Activated CD8-positive, alpha-beta memory T cell treated with anti-CD3 and anti-CD28 coated beads for 24 hours (primary cell): ENCODE measurements around the gene NKX6-2.
"Not testable (repeated sequence)": the region's sequence is repeated elsewhere in the genome, so short reads cannot be mapped to it uniquely, and the experiment has no call there.

ENCODE experiments used
- DNase-seq: peaks from one replicate; pipeline ENCODE4 v3.0.0-alpha.2; 2020

NKX6-2 gene

GRCh38 chr10:132785723-132786475 is at the start of gene NKX6-2:
TSS of gene NKX6-2 (minus strand) at chr10:132786147. CDS start at chr10:132785948, 199 bp downstream.
- DNase-seq = no peak

GRCh38 chr10:132834891-132835847 is 49.2 kb upstream of the NKX6-2 start:
- no peak for DNase-seq

GRCh38 chr10:132834311-132834761 is 48.4 kb upstream of the NKX6-2 start:
- DNase-seq = no peak

- DNase-seq = no peak
These were observed 47.6 kb upstream of the NKX6-2 start for GRCh38 chr10:132833421-132834111.

- DNase-seq = no peak
These were observed 46.4 kb upstream of the NKX6-2 start for GRCh38 chr10:132832186-132832969.

- DNase-seq = no peak
These were observed 43.5 kb upstream of the NKX6-2 start for GRCh38 chr10:132829403-132829802.

- DNase-seq = no peak
These were observed 42.7 kb upstream of the NKX6-2 start for GRCh38 chr10:132828681-132829080.

GRCh38 chr10:132827861-132828539 is 42.1 kb upstream of the NKX6-2 start:
- DNase-seq = no peak

GRCh38 chr10:132827423-132827789 is 41.5 kb upstream of the NKX6-2 start:
- DNase-seq = no peak

GRCh38 chr10:132826524-132827422 is 40.8 kb upstream of the NKX6-2 start:
- DNase-seq = no peak

- DNase-seq = not testable (repeated sequence)
These were observed 40.0 kb upstream of the NKX6-2 start for GRCh38 chr10:132825783-132826523.

GRCh38 chr10:132820056-132820455 is 34.1 kb upstream of the NKX6-2 start:
- DNase-seq = no peak

GRCh38 chr10:132817701-132818211 is 31.8 kb upstream of the NKX6-2 start:
- no peak for DNase-seq

- DNase-seq = no peak
These were observed 30.8 kb upstream of the NKX6-2 start for GRCh38 chr10:132816718-132817117.

GRCh38 chr10:132815168-132815857 is 29.4 kb upstream of the NKX6-2 start:
- no peak for DNase-seq

- no peak for DNase-seq
These were observed 28.5 kb upstream of the NKX6-2 start for GRCh38 chr10:132814469-132814856.

GRCh38 chr10:132813560-132814468 is 27.9 kb upstream of the NKX6-2 start:
- no peak for DNase-seq

- DNase-seq = no peak
These were observed 27.1 kb upstream of the NKX6-2 start for GRCh38 chr10:132813001-132813401.
